Subcutaneous adipose tissue (tissue), 4 donors: ENCODE results near the gene FOCAD. TPM values are rescaled to one million over a fixed set of nuclear protein-coding genes. Genes with fewer than 3 reads are reported as not detected.

Experiments
- CTCF ChIP-seq: fragments of 450-650 bp; IDR thresholded peaks from one replicate; pipeline ENCODE4 v1.5.1; 2016; ENCODE audit warnings: low read depth, mild to moderate bottlenecking, control low read depth, antibody characterized with exemption, moderate library complexity
- total RNA-seq, 4 donors: library from RNA; depleted of rRNA; stranded (reverse); fragments of >200 nt; gene quantifications; one replicate each; pipeline ENCODE4 v1.1.0, GENCODE V29; 2016

The FOCAD gene
- total RNA-seq, 4 donors from 2014 or later, result 24.6 to 31.7 (median 27.5) TPM

GRCh38 chr9:20914556-20914955 is 230.5 kb downstream of the FOCAD start:
- no peak for TF ChIP-seq CTCF

- no peak for TF ChIP-seq CTCF
These were observed 237.3 kb downstream of the FOCAD start for GRCh38 chr9:20921362-20921761.

GRCh38 chr9:20925256-20926045 is 241.4 kb downstream of the FOCAD start:
- TF ChIP-seq CTCF, result no peak

GRCh38 chr9:20929276-20929675 is 245.2 kb downstream of the FOCAD start:
- TF ChIP-seq CTCF, result no peak

GRCh38 chr9:20930836-20931235 is 246.8 kb downstream of the FOCAD start:
- no peak for TF ChIP-seq CTCF

- TF ChIP-seq CTCF, result no peak
These were observed 256.6 kb downstream of the FOCAD start for GRCh38 chr9:20940447-20941173.

GRCh38 chr9:20941174-20941690 is 257.2 kb downstream of the FOCAD start:
- no peak for TF ChIP-seq CTCF
